NCI-H1092 (cell line): ENCODE data around the gene PPP2R3B.

Experiments
- DNase-seq: peaks from one replicate; lab custom pipeline; 2025; lab: John Stamatoyannopoulos, UW

The PPP2R3B gene

DNA sequence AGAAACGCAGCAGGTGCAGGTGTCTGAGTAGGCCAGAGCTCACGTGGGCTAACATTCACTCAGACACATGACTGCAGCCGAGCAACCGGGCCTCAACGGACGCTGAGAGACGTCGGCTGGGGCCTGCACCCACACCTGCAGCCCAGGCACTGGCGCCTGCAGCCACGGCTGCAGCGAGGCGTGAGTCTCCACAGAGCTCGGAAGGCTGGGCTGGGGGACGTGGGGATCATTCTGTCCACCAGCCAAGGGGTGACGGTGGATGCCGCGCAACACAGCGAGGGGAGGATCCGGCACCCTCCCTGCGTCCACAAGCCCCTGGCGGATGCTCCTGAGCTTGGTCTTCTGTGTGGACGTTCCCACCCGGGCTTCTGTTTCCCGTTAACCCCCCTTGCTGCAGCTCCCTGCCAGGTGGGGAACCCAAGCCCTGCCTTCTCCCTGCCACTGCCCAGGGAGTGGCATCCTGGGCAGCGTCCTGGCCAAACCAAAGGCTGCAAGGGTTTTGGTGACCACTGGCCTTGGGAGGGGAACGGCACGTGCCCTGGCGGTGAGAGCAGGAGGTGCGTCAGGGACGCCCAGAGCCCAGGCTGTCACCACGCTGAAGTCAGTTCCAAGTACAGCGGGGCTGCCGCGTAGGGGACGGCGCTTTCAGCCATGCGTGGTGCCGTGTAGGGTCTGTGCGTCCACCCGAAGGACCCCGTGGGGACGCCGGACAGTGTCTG lies 16.3 kb downstream of the PPP2R3B start:
- DNase-seq, result no peak

DNA sequence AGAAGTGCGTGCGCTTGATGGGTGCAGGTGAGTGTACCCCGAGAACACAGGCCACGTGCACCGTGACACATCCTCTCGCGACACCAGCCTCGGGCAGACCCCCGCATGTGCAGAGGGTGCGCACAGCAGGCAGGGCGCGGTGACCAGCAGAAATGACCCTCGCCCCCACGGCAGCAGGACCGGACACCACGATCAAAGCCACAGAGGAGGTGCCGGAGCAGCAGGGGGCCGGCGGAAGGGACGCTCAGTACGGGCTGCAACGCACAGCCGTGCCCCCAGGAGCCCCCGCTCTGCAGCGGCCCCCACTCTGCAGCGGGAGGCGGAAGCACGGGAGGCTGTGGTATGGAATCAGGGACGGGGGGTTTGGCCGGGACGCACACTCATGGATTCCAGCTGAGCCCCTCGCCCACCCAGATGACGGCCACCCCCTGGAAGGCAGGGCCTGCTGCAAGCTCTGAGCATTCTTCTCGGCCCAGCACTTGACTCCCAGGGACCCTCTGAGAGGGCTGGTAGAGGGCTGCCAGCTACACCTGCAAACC lies 17.1 kb downstream of the PPP2R3B start:
- DNase-seq, result no peak

DNA sequence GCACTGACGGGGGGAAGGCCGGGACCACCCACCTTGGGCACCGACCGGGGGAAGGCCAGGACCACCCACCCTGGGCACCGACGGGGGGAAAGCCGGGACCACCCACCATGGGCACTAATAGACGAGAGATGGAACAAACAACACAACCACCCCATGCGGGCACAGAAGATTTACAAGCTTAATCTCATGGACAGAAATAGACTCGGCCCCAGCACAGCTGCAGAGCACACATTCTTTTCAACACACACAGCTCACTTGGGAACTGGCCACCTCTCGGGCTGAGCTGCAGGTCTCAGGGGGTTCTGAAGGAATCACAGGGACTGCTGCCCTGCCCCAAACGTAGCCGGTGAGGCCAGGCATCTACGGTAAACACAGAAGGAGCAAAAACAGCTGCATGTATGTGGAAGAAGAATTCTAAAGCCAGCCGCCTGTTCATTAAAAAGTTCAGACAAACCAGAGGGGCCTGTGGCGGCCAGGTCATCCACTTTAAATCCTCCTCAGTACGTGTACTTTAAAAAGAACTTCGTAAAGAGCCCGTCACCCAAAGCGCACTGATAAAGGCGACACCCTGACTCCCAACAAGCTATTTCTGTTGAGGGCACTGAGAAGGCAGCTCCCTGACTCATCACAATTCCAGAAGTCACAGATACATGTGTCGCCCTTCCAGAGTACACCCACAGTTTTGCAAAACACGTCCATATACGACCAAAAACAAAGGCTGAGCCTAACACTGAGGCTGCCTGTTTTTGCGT lies 17.7 kb downstream of the PPP2R3B start:
- no peak for DNase-seq

DNA sequence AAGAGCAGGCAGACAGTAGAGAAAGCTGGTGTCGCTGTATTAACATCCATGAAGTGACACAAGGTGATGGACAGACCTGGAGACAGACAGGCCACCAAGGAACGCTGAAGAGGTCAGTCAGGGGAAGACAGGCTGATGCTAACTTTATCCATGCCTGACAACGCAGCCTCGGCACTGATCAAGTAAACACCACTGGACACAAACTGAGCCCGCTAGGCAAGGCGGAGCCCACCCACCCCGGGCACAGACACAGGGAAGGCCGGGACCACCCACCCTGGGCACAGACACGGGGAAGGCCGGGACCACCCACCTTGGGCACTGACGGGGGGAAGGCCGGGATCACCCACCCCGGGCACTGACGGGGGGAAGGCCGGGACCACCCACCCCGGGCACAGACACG lies 18.8 kb downstream of the PPP2R3B start:
- no peak for DNase-seq

DNA sequence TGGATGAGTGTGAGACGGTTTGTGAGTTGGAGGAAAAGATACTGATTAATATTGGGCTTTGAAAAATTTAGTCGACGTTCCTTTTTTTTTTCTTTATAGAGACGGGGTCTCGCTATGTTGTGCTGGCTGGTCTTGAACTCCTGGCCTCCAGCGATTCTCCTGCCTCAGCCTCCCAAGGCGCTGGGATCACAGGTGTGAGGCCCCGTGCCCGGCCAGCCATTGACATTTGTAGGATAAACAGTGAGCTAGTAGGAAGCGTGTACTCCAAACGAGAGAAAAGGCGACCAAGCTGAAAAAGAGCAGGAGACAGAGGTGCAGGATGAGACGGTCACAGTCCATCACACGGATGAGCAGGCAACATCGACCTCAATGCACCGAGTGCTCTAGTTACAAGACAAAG lies 19.4 kb downstream of the PPP2R3B start:
- DNase-seq, result no peak

DNA sequence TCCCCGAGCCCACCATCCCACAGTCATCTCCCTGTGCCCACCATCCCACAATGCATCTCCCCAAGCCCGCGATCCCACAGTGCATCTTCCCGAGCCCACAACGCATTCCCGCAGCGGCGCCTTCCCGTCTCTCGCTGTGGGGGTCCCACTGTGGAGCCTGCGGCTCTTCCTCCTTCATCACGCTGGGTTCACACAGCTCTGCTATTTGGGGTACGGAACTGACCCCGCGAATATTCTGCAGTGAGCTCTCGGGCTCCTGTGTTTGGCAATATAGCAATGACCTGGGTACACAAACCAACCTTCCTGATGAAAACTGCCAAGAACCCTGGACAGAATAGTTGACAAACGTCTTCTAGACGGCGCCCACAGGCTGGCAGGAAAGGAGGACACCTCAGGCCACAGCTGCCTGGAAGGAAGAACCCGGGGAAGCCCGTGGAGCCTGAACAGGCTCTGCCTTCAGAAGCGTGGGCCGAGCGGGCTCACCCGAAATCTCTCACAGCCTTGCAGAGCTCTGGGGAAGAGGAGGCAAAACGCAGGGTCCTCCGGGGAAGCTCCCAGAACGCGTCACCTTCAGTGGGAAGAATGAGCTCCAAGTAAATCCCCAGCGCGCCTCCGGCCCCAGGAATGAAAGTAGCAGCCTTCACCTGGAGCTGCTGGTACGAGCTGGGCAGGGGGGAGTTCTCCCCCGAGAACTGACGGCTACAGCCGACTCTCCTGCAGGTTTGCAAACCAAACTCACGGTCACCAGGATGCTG lies 22.9 kb downstream of the PPP2R3B start:
- no peak for DNase-seq

DNA sequence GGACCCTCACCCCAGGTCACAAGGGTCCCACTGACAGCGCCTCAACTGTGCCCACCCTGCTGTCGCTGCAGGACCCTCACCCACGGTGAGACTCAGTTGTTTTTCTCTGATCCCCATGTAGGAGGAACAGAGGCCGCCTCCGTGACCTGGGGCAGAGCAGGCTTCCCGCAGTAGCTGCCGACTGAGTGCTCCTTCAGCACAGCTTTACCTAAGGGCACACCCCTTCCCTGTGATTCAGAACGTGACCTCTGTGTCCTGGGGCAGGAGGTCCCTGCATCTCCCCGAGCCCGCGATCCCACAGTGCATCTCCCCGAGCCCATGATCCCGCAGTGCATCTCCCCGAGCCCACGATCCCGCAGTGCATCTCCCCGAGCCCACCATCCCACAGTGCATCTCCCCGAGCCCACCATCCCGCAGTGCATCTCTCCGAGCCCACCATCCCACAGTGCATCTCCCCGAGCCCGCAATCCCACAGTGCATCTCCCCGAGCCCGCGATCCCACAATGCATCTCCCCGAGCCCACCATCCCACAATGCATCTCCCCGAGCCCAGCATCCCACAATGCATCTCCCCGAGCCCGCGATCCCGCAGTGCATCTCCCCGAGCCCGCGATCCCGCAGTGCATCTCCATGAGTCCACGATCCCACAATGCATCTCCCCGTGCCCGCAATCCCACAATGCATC lies 23.6 kb downstream of the PPP2R3B start:
- no peak for DNase-seq

DNA sequence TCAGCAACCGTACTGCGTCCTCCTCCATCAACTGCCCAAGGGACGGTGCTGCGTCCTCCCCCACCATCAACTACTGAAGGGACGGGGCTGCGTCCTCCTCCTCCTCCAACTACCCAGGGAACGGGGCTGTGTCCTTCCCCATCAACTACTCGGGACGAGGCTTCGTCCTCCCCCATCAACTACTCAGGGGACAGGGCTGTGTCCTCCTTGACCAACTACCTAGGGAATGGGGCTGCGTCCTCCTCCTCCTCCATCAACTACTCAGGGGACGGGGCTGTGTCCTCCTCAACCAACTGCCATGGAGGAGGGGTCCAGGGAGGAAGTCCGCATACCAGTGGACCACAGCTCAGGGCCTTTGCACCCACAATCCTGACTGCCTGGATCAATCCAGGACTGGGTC lies 24.4 kb downstream of the PPP2R3B start:
- no peak for DNase-seq

DNA sequence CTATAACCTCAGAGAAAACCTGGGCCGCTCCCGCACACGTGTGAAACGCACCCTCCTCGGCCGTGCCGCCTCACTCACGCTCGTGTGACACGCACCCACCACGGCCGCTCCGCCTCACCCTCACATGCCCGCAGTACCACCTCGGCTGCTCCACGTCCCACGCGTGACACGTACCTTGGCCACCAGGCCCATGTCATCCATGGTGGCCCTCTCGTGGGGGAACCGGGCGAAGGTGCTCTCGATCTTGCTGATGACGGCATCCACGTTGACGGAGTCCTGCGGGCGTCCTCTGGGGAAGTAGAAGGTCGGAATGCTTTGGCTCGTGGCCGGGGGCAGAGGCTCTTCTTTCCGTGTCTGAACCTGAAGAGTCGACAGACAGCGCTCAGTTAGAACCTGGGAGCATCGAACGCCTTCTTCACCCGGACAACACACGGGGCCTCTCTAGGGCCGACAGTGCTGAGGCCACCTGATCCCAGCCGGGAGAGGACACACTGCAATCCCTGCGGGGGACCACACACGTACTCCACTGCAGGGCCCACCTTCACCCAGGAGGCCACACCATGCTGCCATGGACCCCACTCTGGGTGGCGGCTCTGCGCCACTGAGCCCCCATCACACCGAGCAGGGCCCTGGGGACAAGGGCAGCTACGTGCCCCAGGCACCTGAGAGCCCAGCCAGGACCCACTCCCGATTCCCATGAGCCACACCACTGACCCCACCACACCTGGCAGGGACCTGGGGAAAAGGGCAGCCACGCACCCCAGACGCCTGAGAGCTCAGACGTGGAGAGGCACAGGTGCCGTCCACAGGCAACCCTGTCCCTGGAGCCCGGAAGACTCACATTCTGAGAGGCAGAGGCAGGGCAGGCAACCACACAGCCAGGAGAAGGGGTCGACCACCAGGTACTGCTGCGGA lies 25.2 kb downstream of the PPP2R3B start:
- DNase-seq, result no peak

DNA sequence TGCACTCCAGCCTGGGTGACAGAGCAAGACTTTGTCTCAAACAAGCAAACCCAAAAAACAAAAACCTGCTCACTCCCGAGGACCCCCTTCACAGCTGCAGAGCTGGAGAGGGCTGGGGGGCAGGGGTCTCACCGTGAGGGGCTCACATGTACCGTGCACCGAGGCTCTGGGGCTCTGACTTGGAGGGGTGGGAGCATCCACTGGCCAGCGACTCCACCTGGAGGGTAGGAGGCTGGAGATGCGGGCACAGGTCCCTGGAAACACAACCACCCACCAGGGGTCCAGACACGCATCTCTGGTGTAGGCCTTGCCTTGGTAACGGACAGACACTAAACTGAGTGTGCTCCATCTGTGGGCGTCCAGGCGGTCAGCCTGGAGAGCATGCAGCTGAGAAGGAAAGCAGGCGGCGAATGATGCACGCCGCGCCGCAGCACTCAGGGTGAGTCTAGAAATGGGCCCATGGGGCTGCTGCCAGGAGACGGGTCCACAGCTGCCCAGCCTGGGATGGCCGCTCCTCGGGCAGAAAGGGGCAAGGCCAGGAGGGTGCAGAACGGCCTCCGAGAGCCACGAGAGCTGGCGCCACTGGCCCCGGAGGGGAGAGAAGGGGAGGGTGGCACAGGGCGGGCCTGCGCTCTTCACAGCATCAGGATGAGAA lies 26.1 kb downstream of the PPP2R3B start:
- DNase-seq, result no peak

DNA sequence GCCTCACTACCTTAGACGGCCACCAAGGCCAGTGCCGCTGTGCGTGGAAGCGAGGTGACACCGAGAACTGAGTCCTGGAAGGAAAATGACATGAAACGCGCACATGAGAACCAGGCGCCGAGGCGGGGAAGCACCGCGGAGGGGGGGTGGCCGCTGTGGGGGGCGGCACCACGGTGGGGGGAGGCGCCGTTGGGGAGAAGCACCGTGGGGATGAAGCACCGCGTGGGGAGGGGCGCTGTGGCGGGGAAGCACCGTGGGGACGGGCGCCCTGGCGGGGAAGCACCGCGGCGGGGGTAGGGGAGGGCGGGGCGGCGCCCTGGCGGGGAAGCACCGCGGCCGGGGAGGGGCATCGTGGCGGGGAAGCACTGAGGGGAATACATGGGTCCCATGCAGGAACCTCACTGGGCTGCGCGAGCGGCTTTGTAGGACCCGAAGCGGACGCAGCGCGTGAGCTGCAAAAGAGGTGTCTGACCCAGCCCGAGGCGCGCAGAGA lies 28.0 kb downstream of the PPP2R3B start:
- DNase-seq, result no peak

DNA sequence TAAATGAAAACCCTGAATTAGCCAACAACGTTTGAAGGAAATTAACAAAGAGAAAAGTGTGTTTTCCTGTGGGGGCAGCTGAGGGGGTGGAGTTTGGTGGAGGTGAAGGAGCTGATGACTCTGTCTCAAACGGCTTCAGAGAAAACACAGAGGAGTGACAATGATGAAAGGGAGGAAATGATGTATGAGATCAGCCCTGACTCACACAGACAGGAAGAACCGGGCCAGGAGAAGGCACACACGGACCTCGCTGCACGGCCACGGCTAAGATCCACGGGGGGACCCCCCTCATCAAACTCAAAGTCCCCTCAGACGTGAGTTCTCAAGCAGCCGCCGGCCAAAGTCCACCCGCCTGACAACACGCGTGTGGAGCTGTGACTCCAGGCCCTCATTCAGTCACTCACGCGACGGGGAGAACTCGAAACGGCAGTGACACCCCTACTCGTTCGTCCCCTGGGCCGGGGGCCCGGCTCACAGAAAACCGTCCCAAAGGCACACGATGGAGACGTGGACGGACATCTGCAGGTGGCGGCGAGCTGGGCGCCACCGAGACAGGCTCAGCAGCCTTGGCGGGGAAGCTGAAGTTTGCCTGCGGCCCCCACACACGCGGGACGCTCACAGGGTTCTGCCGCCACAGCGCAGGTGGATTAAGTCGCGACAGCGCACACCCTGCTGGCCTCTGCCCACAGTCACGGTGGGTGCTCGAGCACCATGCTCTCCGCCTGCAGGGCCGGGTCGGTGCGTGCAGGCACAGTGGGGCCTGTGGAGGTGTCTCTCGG lies 28.8 kb downstream of the PPP2R3B start:
- no peak for DNase-seq

DNA sequence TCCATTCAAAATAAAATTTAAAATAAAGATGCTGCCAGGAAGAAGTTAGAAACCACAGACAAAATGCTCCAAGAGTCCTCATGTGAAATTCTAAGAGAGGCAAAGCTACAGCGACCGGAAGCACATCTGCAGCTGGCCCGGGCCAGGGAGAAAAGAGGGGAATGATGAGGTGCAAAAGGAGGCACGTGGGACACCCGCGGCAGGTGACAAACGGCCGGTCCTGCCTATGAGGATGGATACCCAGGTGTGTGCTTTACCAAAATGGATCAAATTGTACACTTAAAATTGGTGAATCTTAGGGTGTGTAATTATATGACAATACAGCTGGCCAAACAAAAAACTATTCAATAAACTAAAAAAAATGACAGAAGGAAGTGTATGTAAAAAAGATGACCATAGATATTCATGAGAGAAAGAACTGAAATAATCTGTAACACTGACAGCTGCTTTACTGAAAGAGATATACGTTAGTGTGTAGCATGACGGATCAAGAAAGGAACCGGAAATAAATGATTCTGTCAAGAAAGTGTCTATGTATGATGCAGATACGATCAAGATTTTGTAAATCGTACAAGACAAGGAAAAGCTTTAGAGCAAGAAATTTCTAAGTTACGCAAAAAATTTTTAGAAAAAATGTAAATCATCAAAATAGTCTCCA lies 29.5 kb downstream of the PPP2R3B start:
- DNase-seq, result no peak

DNA sequence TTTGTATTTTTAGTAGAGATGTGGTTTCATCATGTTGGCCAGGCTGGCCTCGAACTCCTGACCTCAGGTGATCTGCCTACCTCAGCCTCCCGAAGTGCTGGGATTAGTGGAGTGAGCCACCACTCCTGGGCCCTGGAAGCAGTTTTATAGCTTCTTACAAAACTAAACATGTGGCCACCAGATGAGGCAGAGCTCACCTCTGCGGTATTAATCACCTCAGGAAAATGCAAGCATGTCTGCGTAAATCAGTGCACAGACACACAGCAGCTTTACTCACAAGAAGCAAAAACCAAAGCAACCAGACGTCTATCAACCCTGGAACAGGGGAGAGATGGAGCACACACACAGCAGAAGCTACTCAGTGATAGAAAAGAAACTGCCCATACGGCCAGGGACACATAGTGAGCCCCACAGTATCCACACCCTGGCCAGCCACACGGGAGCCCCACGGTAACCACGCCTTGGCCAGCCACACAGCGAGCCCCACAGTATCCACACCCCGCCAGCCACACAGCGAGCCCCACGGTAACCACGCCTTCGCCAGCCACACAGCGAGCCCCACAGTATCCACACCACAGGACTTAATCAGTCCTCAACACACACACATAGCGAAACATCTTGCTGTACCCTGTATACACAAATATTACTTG lies 30.2 kb downstream of the PPP2R3B start:
- no peak for DNase-seq

DNA sequence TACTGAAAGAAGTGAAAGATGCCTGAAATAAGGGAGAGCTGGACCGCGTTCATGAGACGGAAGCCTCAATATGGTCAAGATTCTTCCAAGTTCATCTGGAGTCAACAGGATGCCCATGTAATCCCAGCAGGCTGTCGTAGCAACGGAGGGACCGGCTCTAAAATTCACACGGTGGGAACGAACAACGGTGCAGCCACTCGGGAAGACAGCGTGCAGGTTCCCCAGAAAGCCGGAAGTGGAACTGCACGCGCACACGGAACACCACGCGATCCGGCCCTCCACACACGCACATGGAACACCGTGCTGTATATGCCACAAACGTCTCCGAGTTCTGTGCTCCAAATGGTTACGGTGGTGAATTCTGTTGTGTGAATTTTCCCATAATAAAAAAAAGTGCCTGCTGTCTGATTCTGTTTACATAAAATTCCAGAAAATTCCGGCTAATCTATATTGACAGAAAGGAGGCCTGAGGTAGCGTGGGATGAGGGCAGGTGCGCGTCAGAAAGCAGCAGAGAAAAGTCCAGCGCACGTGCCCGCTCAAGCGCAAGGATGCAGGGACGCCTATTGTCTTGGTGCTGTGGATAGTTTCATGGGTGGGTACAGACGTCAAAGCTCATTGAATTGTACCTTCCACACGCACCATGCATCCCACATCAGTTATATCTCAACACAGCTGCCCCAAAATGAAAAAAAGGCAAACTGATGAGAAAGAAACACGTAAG lies 31.2 kb downstream of the PPP2R3B start:
- DNase-seq, result no peak

DNA sequence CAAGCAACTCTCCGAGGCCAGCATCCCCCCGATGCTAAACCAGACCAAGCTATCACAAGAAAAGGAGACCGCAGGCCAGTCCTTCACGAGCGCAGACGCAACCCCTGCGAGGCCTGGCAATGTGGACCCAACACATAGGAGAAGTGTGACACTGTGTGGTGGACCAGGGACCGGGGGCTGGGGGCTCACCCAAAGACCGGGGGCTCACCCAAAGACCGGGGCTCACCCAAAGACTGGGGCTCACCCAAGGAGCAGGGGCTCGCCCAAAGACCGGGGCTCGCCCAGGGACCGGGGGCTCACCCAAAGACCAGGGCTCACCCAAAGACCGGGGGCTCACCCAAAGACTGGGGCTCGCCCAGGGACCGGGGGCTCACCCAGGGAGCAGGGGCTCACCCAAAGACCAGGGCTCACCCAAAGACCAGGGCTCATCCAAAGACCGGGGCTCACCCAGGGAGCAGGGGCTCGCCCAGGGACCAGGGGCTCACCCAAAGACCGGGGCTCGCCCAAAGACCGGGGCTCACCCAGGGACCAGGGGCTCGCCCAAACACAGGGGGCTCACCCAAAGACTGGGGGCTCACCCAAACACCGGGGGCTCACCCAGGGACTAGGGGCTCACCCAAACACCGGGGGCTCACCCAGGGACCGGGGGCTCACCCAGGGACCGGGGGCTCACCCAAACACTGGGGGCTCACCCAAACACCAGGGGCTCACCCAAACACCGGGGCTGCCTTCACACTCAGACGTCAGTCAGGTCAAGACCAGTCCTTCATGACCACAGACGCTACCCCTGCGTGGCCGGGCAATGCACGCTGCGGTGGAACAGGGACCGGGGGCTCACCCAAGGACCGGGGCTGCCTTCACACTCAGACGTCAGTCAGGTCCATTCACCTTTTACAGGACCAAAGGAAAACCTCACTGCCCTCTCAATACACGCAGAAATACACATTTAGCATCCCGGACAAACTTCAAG lies 32.9 kb downstream of the PPP2R3B start:
- no peak for DNase-seq
